HG02623 (cell line): ENCODE results near the gene GRIN2A.

Source experiments
- ATAC-seq: cut with Tn5 transposase; IDR thresholded peaks from one replicate; pipeline ENCODE4 v1.9.1; 2021; ENCODE audit warnings: moderate library complexity; ENCODE audit not compliant: unreplicated experiment

Gene GRIN2A

GRCh38 chr16:9836118-9836736 is 346.0 kb downstream of the GRIN2A start:
- ATAC-seq = no peak

- ATAC-seq = no peak
Measured at GRCh38 chr16:9827062-9827752, 355.0 kb downstream of the GRIN2A start.

GRCh38 chr16:9826656-9827055 is 355.6 kb downstream of the GRIN2A start:
- ATAC-seq = no peak

DNA sequence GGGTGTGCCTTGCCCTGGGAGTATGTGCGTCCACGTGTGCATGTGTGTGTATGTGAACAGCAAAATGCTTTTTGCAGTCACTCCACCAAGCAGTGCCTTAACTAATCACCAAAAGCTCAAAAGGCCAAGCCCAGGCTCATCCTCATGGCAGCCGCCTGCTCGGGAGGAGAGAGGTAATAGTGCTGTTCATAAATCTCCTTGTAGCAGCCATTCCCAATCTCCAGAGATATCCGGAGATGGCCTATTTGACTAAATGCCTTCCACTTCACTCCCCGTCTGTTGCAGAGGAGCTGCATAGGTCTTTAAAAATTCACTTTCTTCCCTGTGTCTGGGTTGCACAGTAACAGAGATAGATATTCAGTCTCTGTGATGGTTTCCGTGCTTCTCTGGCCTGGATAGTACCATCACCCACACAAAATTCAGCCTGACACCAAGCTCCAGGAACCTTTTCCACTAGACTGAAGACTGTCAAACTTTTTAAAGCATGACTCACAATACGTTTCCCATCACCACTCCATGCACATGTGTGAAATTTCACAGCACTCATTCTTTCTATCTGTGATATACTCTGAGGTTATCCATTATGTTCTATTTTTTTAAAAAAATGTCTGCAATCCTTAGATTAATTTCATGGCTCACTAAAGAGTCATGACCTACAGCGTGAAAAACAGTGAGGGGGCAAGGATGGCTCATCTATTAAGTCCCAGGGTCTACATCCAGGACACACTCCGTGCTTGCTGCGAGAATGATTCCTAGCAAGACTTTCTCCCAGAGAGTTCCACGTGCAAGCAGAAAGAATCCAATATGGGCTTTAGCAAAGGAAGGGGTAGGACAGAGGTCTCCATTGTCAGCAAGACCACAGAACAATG is 357.8 kb downstream of the GRIN2A start:
- ATAC-seq = no peak

GRCh38 chr16:9823510-9823909 is 358.7 kb downstream of the GRIN2A start:
- ATAC-seq = no peak

DNA sequence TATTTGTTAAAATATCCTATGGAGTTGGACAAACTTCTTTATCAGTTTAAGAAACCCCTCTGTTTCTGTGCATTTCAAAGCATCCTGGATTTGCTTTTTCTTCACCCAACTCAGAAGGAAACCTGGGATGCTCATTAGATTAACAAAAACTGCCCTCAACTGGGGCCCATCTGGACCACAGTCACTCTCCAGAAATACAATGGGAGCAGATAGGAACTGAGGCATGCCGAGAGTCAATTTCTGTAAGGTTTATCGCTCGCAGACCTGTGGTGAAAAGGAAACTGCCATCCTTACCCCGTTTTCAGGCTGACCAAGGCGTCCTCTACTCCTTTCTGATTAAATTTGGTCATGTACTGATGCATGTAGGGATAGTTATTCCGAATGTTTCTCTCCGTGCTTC is 360.3 kb downstream of the GRIN2A start:
- no peak for ATAC-seq

- ATAC-seq = no peak
Measured at GRCh38 chr16:9821331-9821730, 360.9 kb downstream of the GRIN2A start.

- no peak for ATAC-seq
Measured at GRCh38 chr16:9820476-9821246, 361.6 kb downstream of the GRIN2A start.

DNA sequence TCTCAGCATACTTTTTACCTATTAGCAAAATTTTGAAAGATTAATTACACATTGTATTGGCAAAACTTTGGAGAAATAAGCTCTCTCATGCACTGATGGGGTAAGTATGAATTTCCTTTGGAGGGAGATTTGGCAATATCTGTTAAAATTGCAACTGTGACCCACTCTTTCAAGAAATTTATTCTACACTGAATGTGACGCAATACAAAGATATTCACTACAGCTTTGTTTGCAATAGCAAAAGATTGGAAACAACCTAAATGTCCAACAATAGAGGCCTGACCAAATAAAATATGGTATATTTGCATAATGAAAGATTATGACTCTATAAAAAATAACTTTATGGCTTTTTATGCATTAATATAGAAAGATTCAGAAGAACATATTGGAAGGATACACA is 363.5 kb downstream of the GRIN2A start:
- no peak for ATAC-seq

GRCh38 chr16:9817586-9817985 is 364.6 kb downstream of the GRIN2A start:
- ATAC-seq = no peak

- ATAC-seq = no peak
Measured at GRCh38 chr16:9816644-9817043, 365.6 kb downstream of the GRIN2A start.

- ATAC-seq = no peak
Measured at GRCh38 chr16:9813665-9814064, 368.6 kb downstream of the GRIN2A start.

GRCh38 chr16:9808210-9808609 is 374.0 kb downstream of the GRIN2A start:
- ATAC-seq = no peak

GRCh38 chr16:9807302-9807701 is 374.9 kb downstream of the GRIN2A start:
- no peak for ATAC-seq

DNA sequence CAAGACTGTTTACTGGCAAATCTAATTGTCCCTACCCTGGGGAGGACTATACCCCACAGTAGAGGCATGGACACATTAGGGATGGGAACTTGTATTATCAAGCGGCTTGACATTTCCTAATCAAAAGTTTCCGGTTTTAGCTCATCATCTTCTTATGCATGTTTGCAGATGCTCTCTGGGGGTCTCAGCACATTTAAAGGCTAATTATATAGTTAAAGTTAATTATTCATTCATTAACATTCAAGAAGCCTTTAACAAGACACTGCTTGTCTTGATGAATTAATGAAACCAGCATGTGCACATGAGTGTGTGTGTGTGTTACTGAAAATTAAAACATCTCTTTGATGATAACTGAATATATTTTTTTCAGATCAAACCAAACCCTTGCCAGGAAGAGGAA is 377.1 kb downstream of the GRIN2A start:
- no peak for ATAC-seq

DNA sequence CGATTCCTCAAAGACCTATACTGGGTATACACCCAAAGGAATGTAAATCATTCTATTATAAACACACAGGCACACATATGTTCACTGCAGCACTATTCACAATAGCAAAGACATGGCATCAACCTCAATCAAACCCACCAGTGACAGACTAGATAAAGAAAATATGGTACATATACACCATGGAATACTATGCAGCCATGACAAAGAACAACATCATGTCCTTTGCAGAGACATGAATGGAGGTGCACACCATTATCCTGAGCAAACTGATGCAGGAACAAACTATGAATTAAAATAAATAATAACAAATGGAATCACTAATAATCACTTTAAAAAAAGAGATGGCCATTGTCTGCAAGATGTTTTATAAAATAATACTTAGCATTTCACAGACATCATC is 380.1 kb downstream of the GRIN2A start:
- no peak for ATAC-seq

GRCh38 chr16:9801651-9802050 is 380.6 kb downstream of the GRIN2A start:
- no peak for ATAC-seq

DNA sequence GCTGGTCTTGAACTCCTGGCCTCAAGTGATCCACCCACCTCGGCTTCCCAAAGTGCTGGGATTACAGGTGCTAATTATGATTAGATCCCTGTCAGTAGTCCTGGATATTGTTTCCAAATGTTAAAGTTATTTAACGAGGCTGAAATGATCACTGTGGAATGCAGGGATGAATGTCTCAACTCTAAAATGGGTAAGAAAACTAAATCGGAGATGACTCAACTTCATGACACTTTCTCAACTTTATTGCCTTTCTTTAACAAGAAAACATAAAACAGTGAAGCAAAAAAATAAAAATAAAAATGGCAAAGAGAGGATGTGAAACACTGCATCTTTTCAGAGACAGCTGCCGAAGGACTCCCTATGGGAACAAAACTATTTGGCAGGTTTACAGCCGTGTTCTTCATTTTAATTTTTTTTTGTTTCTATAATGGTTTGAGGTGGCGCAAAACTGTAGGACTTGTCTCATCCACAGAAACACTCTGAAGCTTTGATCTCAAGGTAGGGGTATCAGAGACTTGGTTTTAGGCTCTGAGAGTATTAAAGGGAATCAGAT is 382.0 kb downstream of the GRIN2A start:
- ATAC-seq = no peak

- ATAC-seq = no peak
Measured at GRCh38 chr16:9798952-9799580, 383.2 kb downstream of the GRIN2A start.

GRCh38 chr16:9798474-9798873 is 383.8 kb downstream of the GRIN2A start:
- ATAC-seq = no peak
